Measurements from ENCODE around the gene LTK.
"Not testable (repeated sequence)": the region's sequence is repeated elsewhere in the genome, so short reads cannot be mapped to it uniquely, and the experiment has no call there.

The LTK gene

DNA sequence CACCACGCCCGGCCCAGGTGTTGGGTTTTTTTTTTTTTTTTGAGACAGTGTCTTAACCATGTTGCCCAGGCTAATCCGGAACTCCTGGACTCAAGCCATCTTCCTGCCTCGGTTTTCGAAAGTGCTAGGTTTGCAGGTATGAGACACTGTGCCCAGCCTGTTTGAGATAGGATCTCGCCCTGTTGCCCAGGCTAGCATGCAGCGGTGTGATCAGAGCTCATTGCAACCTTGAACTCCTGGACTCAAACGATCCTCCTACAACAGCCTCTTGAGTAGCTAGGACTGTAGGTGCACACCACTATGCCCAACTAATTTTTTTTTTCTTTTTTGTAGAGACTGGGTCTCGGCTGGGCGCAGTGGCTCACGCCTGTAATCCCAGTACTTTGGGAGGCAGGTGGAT lies 40.2 kb downstream of the LTK start:
- DNase-seq: no peak

- not testable (repeated sequence) for DNase-seq
These were observed 44.0 kb downstream of the LTK start for GRCh38 chr15:41469644-41470043.

GRCh38 chr15:41466711-41467110 lies 46.9 kb downstream of the LTK start:
- no peak for DNase-seq

- peak in 1 of 2 donors; percentile 45 for DNase-seq
These were observed 47.7 kb downstream of the LTK start for GRCh38 chr15:41465822-41466421.

DNA sequence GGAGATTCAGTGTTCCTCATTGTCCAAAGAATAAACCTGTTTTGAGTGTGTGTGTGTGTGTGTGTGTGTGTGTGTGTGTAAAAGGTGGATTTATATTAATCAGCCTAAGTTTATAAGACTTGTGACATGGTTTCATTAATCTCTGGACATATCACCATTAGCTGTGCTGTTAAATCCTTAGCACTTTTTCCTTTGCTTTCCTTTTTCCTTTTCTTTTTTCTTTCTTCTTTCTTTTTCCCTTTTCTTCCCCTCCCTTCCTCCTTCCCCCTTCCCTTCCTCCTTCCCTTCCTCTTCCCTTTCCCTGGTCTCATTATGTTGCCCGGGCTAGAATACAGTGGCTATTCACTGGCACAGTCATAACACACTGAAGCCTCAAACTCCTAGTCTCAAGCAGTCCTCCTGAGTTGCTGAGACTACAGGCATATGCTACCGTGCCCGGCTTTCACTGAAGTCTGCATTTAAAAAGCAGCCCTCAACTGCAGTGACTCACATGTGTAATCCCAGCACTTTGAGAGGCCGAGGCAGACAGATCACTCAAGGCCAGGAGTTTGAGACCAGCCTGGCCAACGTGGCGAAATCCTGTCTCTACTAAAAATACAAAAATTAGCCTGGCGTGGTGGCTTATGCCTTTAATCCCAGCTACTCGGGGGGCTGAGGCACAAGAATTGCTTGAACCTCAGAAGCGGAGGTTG lies 48.6 kb downstream of the LTK start:
- DNase-seq: no peak

DNA sequence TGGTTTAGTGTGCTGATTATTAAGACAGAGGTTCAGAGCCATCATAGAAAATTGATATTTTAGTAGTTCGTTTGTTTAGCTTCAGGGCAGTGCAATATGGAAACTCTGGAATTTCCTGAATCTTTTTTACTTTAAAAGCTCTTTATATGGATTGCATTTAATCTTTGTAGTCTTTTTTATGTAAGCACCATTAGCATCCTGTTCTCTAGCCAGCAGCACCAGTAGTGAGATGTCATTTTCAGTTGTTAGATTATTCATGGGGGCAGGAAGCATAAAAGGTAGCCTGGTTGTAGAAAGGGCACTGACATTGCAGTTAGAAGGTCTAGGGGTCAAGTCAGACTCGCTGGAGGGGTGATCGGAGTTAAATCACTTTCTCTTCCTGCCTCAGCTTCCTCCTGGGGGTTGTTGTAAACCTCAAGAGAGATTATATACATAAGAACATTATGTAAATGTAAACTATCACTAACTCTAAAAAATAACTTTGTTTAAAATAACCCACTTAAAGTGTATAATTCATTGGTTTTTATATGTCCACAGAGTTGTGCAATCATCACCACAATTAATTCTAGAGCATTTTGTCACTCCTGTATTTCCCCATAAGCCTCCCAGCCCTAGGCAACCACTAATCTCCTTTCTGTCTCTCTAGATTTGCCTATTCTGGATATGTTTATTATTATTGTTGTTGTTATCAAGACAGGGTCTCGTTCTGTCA lies 51.4 kb downstream of the LTK start:
- DNase-seq: no peak

All from activated CD4-positive, alpha-beta T cell treated with anti-CD3 and anti-CD28 coated beads for 4 hours (primary cell).